Limb (tissue), 2 donors: Measurements from ENCODE around the gene CDX2.
A peak's percentile ranks its signal among the peaks of the same experiment; 100 is the strongest.
"Not testable (repeated sequence)": the region's sequence is repeated elsewhere in the genome, so short reads cannot be mapped to it uniquely, and the experiment has no call there.

ENCODE experiments used
- DNase-seq, 2 donors: peaks; one replicate each; pipeline ENCODE4 v3.0.0-alpha.2; 2016; ENCODE audit errors: extremely low spot score in 2 of 2

Gene CDX2

GRCh38 chr13:27969082-27969865 is at the start of gene CDX2:
Gene CDX2 (minus strand): TSS chr13:27969315. CDS start chr13:27969006, 309 bp downstream.
- DNase-seq, result no peak

GRCh38 chr13:28014301-28014700 is 45.2 kb upstream of the CDX2 start:
- DNase-seq, result no peak

GRCh38 chr13:28013482-28013881 is 44.4 kb upstream of the CDX2 start:
- no peak for DNase-seq

GRCh38 chr13:28012896-28013295 is 43.8 kb upstream of the CDX2 start:
- no peak for DNase-seq

GRCh38 chr13:28012383-28012782 is 43.3 kb upstream of the CDX2 start:
- no peak for DNase-seq

GRCh38 chr13:28010046-28010445 is 40.9 kb upstream of the CDX2 start:
- DNase-seq, result no peak

- not testable (repeated sequence) for DNase-seq
Measured at GRCh38 chr13:28005016-28005415, 35.9 kb upstream of the CDX2 start.

- DNase-seq, result no peak
Measured at GRCh38 chr13:28002886-28003698, 34.0 kb upstream of the CDX2 start.

- no peak for DNase-seq
Measured at GRCh38 chr13:28001837-28002473, 32.8 kb upstream of the CDX2 start.

GRCh38 chr13:28001049-28001448 is 31.9 kb upstream of the CDX2 start:
- no peak for DNase-seq

- DNase-seq, result no peak
Measured at GRCh38 chr13:28000567-28000966, 31.5 kb upstream of the CDX2 start.

GRCh38 chr13:27997904-27998522 is 28.9 kb upstream of the CDX2 start:
- DNase-seq, result peak; percentile 33 to 52

GRCh38 chr13:27991881-27992280 is 22.8 kb upstream of the CDX2 start:
- DNase-seq, result no peak

- DNase-seq, result no peak
Measured at GRCh38 chr13:27988520-27988919, 19.4 kb upstream of the CDX2 start, which contains the start of gene URAD. Gene URAD (minus strand): TSS chr13:27988693. CDS start chr13:27988637, 56 bp downstream.

GRCh38 chr13:27985600-27985999 is 16.5 kb upstream of the CDX2 start:
- DNase-seq, result no peak

- DNase-seq, result no peak
Measured at GRCh38 chr13:27982361-27982760, 13.2 kb upstream of the CDX2 start.

GRCh38 chr13:27981006-27981708 is 12.0 kb upstream of the CDX2 start:
- no peak for DNase-seq

GRCh38 chr13:27980280-27980998 is 11.3 kb upstream of the CDX2 start:
- DNase-seq, result no peak

- DNase-seq, result no peak
Measured at GRCh38 chr13:27979765-27980279, 10.7 kb upstream of the CDX2 start.

GRCh38 chr13:27979001-27979643 is 10.0 kb upstream of the CDX2 start:
- no peak for DNase-seq
